ENCODE results near the gene CCDC27. TPM values are rescaled to one million over a fixed set of nuclear protein-coding genes. Genes with fewer than 3 reads are reported as not detected.
A peak's percentile ranks its signal among the peaks of the same experiment; 100 is the strongest.

The CCDC27 gene
- total RNA-seq, 1 donor from 2014 or later: not detected

GRCh38 chr1:3774276-3774945 is 22.2 kb downstream of the CCDC27 start:
- DNase-seq (ENCODE audit: low read depth): no peak

- DNase-seq (ENCODE audit: low read depth): peak; percentile 81
Measured at GRCh38 chr1:3774946-3775489, 22.8 kb downstream of the CCDC27 start.

- peak; percentile 88 for DNase-seq (ENCODE audit: low read depth)
Measured at GRCh38 chr1:3775490-3776230, 23.4 kb downstream of the CCDC27 start.

- no peak for DNase-seq (ENCODE audit: low read depth)
Measured at GRCh38 chr1:3776231-3776961, 24.1 kb downstream of the CCDC27 start.

GRCh38 chr1:3777078-3777547 is 24.9 kb downstream of the CCDC27 start:
- no peak for DNase-seq (ENCODE audit: low read depth)

- no peak for DNase-seq (ENCODE audit: low read depth)
Measured at GRCh38 chr1:3777647-3778589, 25.7 kb downstream of the CCDC27 start.

- DNase-seq (ENCODE audit: low read depth): peak; percentile 74
Measured at GRCh38 chr1:3778590-3779264, 26.5 kb downstream of the CCDC27 start.

GRCh38 chr1:3779265-3779911 is 27.1 kb downstream of the CCDC27 start:
- DNase-seq (ENCODE audit: low read depth): no peak

- no peak for DNase-seq (ENCODE audit: low read depth)
Measured at GRCh38 chr1:3779912-3780416, 27.7 kb downstream of the CCDC27 start.

GRCh38 chr1:3780901-3781300 is 28.7 kb downstream of the CCDC27 start:
- no peak for DNase-seq (ENCODE audit: low read depth)

GRCh38 chr1:3783651-3784474 is 31.6 kb downstream of the CCDC27 start:
- no peak for DNase-seq (ENCODE audit: low read depth)

- DNase-seq (ENCODE audit: low read depth): no peak
Measured at GRCh38 chr1:3785045-3785444, 32.8 kb downstream of the CCDC27 start.

- no peak for DNase-seq (ENCODE audit: low read depth)
Measured at GRCh38 chr1:3785456-3786157, 33.4 kb downstream of the CCDC27 start.

GRCh38 chr1:3786468-3787348 is 34.5 kb downstream of the CCDC27 start:
- DNase-seq (ENCODE audit: low read depth): no peak

- no peak for DNase-seq (ENCODE audit: low read depth)
Measured at GRCh38 chr1:3787349-3787715, 35.1 kb downstream of the CCDC27 start.

- DNase-seq (ENCODE audit: low read depth): no peak
Measured at GRCh38 chr1:3787745-3788605, 35.7 kb downstream of the CCDC27 start.
